Measurements from ENCODE around the gene IRF9.

The IRF9 gene

DNA sequence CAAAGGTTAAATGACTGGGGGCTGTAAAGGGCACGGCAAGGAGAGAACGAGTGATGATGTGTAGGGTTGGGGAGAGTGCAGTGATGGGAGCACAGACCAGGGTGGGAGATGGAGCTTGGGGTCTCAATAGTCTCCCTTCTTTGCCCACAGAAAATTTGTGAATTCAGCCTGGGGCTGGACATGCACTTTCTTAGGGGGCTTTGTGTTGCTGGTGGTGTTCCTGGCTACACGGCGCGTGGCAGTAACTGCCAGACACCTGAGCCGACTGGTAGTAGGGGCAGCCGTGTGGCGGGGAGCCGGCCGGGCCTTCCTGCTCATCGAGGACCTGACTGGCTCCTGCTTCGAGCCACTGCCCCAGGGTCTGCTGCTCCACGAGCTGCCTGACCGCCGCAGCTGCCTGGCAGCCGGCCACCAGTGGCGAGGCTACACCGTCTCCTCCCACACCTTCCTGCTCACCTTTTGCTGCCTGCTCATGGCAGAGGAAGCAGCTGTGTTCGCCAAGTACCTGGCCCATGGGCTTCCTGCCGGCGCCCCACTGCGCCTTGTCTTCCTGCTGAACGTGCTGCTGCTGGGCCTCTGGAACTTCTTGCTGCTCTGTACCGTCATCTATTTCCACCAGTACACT, 28.9 kb upstream of the IRF9 start:
- peak in 1 of 2 experiments; percentile 29 for DNase-seq

DNA sequence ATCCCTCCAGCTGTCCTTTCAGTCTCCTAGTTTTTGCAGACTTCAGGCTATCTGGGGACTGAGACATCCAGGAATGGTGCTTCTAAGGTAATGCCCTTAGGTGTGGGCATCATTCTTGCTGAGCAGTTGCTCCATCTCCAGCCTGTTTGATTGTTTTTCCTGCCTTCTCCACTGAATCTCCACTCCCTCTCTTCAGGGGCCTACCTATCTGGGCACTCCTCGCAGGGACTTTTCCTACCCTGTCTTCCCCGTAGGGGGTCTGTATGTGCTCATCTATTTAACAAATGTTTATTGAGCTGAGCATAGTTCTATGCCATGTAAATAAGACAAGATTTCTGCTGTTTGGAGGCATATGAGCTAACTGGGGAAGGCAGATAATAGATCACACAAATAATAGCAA, 28.1 kb upstream of the IRF9 start:
- no peak for DNase-seq

DNA sequence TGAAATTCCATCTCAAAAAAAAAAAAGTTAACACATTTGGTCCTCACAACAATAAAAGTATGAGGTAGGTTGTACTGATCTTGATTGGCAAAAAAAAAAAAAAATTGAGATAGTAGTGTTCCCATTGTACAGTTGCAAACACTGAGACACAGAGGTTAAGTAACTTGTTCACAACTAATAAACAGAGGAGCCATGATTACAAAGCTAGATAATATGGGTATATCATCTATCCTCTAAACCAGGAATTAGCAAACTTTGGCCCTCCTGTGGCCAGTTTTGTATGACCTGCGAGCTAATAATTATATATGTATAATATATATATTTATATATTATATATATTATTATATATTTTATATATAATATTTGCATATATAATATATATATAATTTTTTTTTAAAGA, 27.3 kb upstream of the IRF9 start:
- DNase-seq, result no peak

DNA sequence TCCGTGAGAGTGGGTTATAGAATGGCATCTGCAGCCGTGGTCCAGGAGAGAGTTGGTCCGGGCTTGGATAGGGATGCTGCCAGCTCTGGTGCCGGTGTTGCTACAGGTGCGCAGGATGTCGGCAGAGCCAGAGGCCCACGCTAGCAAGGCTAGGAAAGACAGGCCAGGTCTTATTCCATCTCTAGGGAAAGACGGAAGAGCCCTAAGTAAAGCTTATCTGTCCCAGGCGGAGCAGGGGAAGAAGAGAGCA, 25.6 kb upstream of the IRF9 start:
- no peak for DNase-seq

DNA sequence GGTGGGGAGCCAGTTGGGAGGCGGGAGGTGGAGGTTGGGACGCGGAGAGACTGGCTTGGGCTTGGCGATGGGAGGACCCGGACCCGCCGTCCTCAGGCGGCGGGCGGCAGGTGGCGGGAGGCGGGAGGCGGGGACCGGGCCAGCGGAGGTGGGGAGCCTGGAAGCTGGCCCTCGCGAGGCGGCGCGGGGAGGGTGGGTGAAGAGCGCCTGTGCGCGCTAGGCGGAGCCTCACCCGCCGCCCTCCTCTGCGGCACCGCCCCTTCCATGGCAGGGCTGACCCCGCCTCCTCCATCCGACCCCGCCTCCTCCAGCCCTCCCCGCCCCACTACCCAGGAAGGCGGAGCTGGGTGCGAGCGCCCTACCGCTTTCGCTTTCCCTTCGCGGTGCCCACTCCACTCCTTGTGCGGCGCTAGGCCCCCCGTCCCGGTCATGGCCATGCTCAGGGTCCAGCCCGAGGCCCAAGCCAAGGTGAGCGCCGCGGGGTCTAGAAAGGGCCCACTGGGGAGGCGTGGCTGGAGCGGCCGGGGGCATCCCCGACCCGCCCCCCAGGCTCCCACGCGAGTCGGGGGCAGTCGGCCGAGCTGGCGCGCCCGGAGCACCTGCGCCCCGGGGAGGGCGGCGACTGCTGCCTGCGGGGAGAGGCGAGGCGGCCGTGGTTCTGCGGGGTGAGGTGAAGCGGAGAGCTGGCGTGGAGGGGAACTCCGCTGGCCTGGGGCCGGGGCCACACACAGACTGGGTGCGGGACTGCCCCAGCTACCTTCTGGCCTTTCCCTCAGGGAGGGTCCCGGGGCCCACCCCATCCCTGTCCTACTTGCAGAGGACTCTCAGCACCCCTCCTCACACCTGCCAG, 25.0 kb upstream of the IRF9 start, which contains the start of gene PSME1:
PSME1 (plus strand) TSS at position 361 of the 850 bp plus-strand sequence; CDS start at position 430, 69 bp downstream.
- DNase-seq, result peak; percentile 95

DNA sequence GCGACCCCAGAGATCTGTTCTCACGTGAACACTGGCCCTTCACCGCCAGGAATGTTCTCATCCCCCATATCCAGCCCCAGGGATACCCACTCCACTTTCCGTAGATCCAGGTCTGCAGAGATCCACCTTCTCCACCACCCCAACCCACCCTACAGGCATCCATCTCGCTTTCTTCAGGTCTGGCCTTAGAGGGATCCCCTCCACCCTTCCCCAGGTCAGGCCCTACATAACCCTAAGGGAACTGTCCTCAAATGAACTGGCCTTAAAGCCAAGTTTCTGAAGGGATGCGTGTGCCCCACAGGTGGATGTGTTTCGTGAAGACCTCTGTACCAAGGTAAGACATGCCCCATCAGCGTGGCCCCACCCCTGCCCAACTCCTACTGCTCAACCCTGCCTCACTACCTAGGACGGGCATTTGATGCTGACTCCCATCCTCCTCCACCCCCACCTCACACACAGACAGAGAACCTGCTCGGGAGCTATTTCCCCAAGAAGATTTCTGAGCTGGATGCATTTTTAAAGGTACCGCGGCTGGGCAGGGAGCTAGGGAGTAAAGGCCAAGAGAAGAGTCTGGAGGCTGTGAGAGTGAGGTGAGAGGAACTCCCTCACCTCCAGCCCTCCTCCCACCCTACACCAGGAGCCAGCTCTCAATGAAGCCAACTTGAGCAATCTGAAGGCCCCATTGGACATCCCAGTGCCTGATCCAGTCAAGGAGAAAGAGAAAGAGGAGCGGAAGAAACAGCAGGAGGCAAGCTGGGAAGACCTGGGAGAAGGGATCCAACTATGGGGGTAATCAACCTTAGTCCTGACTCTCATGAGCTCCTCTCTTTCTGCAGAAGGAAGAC, 24.2 kb upstream of the IRF9 start:
- peak in 1 of 2 experiments; percentile 42 for DNase-seq

DNA sequence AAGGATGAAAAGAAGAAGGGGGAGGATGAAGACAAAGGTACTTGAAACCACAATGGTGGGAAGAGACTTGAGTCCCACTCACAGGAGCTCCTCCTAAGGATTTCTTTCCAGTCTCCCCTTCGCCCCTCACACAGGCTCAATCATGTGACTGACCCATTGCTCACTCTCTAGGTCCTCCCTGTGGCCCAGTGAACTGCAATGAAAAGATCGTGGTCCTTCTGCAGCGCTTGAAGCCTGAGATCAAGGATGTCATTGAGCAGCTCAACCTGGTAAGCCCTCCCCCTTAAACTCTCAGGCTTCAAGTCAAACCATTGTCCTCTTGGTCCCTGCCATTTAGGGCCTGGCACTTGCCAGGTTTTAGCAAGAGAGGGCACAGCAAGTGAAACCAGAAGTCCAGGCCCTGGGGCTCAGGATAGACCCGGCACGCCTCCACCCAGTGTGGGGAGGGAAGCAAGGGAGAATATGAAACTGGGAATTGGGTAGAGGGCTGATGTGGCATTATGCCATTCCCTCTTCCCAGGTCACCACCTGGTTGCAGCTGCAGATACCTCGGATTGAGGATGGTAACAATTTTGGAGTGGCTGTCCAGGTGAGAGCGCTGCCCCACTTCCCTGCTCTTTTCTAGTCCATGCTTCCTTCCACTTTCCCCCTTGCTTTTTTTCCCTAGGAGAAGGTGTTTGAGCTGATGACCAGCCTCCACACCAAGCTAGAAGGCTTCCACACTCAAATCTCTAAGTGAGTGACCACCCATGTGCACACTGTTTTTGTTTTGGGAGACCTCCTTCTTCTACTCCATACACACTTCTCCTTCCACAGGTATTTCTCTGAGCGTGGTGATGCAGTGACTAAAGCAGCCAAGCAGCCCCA, 23.3 kb upstream of the IRF9 start:
- DNase-seq, result no peak

DNA sequence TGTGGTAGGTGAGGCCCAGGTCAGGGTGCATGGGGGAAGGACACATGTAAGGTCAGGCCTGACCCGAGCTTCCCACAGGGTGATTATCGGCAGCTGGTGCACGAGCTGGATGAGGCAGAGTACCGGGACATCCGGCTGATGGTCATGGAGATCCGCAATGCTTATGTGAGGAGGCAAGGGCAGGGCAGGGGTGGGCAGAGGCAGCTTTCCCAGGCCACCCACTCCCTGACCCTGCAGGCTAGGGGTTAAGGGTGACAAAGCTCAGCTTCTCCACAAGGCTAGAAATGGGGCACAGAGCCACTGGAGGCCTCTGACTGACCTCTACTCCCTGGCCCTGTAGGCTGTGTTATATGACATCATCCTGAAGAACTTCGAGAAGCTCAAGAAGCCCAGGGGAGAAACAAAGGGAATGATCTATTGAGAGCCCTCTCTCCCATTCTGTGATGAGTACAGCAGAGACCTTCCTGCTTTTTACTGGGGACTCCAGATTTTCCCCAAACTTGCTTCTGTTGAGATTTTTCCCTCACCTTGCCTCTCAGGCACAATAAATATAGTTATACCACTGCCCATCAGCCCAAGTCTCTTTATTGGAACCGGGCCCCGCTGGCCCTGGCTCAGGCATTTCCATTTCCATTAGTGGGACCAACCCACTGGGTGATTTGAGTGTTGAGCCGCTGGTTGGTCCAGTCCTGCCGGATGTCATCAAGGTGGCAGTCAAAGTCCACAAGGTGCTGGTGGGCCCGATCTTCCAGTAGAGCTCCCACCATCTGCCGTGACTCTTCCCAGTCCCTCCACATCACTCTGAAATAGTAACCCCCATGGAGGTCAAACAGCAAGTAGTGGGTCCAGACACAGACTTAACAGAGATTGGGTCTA, 22.4 kb upstream of the IRF9 start:
- no peak for DNase-seq

DNA sequence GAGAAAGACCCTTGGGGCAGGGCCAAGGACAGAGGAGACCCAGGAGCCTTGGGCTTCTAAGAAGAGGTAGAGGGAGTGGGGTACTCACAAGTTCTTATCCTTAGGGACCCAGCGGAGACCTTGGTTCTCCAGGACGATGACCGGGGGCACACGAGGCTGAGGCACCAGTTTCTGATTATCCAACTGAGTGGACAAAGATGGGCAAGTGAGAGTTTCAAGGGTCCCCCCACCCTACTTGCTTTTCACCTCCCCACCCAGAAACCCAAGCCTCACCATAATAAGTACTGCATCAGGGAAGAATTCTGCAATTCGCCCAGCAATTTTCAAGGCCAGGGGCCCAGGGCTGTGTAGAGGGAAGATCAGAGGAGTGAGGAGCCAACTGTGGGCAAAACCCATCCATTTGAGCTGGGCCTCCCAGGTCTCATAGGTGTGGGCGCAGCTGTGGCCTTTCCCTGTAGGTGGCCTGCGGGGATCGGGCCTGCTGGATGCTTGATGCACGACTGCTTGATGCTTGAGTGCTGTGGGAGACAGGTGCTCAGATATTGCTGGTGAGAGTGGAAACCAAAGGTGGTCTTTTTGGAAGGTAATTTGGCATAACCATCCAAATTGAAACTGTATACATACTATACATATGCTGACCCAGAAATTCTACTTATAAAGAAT, 21.7 kb upstream of the IRF9 start:
- DNase-seq, result peak; percentile 46 to 58

DNA sequence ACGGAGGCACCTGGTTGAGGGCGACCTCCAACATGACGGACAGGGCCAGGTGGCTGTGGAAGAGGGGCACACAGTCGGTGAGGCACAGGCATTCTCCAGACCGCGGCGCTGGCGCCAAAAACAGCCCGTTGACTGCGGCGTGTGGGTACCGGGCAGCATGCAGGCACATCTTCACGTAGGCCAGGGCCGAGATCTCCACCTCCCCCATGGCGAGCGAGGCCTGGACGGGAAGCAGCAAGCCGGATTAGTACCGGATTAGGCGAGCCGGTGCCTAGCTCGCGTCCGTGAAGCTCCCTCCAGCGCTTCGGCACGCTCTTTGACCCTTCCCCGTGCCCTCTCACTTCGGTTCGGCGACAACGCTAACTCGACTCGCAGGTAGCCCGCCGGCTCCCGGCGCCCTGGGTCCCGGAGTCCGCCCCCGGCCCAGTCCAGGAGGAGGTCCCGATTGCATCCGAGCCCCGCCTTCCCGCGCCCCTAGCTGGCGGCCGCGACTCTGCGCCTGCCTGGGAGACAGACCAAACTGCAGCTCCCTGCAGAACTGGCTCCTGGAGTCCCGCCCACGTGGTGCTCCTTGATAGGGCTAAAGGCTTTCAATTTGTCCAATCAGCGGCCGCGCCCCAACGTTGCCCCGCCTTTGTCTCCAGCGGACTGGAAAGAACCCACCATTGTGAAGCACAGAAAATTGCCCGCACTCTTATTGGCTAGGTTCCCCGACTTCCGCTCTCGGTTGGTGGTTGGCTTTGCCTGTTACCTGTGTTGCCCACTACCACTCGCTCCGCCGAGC, 19.8 kb upstream of the IRF9 start, which contains the start of gene EMC9:
EMC9 (minus strand) TSS at position 495 of the 784 bp plus-strand sequence; CDS start at position 208, 287 bp downstream.
- peak; percentile 100 for DNase-seq

DNA sequence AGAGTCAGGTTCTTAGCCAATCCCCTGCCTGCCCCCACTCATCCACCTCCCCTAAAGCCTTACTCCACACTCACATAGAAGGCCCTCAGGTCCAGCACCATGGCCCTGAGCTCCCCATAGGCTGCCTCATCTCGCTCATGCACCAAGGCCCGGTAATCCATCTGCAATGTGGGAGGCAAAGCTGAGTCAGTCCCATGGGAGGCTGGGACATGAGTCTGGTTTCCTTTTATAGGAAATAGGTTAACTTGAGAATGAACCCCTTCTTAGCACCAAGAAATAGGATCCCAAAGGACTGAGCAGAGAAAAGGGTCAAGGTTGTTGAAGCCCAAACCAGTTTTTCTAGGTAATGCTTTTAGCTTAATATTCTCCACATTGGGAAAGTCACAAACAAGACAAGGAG, 17.6 kb upstream of the IRF9 start:
- DNase-seq, result no peak

DNA sequence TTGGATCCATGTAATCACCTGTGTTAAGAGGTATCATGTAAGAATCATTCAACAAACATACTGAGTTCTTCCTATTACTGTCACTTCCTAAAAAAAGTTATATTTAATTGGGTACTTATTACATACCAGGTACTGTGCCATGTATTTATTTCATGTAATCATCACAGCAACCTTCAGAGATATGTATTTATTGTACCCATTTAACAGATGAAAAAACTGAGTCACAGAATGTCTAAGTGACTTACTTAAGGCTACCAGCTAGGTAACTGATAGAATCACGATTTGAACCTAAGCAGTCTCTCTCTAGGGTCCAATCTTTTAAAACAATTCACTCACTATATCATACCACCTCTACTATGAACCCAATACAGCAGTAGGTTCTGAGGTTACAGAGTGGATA, 16.6 kb upstream of the IRF9 start:
- no peak for DNase-seq

DNA sequence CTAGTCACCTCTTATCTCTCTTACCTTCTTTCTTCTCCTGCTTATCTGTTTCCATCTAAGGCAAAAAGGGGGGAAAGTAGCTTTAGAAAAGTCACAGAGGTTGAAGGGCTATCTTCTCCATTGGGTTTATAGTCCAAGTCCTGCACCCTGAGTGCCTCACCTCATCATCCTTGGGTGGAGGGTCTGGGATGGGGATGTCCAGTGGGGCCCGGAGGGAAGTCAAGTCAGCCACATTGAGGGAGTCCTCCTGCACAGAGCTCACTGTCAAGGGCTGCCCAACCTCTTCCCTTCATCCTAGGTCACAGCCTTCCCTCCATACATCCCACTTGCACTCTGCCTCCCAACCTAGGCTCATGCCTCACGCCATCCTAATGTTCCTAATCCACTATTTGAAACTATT, 15.8 kb upstream of the IRF9 start:
- no peak for DNase-seq

DNA sequence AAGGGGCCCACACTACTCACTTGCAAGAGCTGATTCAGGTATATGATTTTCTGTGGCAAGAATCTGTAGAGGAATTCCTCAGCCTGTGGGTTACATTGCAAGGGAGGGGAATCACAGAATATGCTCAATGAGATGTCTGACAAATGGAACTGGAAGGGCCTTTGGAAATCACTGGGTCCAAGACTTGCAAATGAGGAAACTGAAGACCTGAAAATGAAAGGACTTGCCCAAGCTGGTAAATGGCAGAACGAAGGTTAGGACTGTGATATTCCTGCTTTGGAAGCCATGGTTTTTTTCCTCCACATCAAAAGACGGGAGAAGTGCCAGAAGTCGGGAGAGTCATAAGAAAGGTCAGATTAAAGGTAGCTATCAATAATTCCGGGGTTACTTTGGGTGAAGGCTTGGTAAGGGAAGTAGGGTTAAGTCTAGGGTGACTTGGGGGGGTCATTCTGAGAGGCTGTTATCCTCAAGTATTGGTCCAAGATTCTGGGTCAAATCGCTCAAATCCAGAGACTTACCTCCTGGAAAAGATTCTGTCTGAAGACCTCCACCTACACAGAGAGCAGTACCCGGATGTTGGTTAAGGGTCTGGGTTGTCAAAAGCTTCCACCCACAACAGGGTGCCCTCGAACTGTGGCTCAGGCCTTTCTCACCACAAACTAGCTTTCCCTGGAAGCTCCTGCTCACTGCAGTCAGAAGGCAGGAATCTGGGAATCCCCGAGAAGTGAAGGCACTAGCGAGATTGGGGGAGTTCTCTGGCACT, 15.2 kb upstream of the IRF9 start:
- no peak for DNase-seq

DNA sequence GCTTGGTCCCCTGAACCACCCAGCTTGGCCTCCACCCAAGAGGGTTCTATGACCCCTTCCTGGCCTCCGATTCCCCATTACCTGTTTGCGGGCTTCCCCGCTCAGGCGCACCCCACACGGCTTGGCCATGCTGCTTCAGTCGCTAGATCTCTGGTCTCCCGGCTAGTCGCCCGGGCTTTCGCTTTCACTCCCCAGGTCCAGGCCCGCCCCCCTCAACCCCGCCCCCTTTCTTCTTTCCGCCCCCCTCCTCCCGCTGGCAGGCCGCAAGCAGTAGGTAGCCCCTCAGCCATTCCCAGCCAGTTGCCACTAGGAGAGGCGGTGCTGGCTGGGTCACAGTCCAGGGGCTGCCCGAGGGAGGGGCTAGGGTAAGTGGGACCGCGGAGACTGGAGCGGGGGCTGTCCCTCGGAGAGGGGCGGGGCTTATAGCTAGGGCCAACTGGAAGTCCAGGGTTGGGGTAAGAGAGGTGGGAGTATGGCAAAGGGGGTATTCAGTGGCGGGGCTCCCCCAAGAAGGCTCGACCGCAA, 14.6 kb upstream of the IRF9 start, which contains the start of gene PSME2:
PSME2 (minus strand) TSS at position 158 of the 525 bp plus-strand sequence; CDS start at position 129, 29 bp downstream.
- peak; percentile 94 to 96 for DNase-seq

DNA sequence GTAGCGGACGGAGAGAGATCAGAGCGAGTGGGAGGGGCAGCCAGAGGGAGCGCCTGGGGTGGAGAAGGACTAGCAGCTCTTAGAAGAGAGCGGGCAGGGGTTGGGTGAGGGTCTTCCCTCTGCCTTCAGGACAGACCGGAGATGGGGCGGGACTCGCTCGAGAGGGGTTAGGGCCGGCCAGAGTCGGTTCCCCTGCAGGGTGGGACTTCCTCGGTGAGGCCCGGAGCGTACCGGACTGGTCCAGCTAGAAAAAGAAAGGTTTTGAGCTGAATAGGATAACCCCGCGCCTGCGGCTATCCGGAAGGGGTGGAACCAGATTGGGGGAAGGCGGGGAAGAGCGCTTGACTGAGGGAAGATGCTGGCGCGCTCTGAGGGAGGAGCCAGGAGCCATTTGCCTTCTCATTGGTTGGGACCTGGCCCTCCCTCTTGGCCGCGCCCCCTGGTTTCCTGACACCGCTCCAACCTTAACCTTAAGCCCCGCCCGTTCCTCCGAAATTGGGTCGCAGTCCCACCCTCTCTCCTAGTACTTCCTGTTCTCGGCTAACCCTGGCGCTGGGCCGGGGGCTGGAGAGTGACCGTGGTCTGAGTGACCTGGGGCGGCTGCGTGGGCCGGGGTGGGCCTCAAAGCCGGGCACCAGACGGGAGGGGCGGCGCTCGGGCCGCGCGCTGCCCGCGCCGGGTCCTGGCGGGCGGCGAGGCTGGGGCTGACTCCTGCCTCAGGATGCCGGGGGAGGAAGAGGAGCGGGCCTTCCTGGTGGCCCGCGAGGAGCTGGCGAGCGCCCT, 13.9 kb upstream of the IRF9 start, which contains the start of gene RNF31:
RNF31 (plus strand) TSS at position 521 of the 783 bp plus-strand sequence; CDS start at position 722, 201 bp downstream.
- DNase-seq, result peak; percentile 99

DNA sequence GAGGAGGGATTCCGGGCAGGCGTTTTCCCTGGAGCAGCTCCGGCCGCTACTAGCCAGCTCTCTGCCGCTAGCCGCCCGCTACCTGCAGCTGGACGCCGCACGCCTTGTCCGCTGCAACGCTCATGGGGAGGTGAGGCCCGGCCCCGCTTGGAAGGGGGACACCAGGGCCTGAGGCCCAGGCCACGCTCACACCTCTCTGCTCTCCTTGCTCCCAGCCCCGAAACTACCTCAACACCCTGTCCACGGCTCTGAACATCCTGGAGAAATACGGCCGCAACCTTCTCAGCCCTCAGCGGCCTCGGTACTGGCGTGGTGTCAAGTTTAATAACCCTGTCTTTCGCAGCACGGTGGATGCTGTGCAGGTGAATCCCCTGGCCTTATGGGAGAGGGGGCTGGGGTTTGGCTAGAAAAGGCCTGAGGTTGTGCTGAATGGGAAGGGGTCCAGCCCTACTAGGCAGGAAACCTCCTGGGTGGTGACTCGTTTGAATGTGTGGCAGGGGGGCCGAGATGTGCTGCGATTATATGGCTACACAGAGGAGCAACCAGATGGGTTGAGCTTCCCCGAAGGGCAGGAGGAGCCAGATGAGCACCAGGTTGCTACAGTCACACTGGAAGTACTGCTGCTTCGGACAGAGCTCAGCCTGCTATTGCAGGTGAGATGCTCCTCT, 13.2 kb upstream of the IRF9 start:
- no peak for DNase-seq
